GM12872 (cell line): ENCODE results near the gene LHFPL3.

Experiments
- CTCF ChIP-seq: IDR thresholded peaks from 3 replicates; pipeline ENCODE4 v1.5.1; 2011; ENCODE audit warnings: low read depth, mild to moderate bottlenecking, low read length, moderate library complexity; ENCODE audit not compliant: insufficient read depth

The LHFPL3 gene

GRCh38 chr7:104640506-104640905 lies 312.1 kb downstream of the LHFPL3 start:
- TF ChIP-seq CTCF = no peak

- TF ChIP-seq CTCF = no peak
Observed at GRCh38 chr7:104642560-104642959, 314.2 kb downstream of the LHFPL3 start.

- peak; percentile 72 for TF ChIP-seq CTCF
Observed at GRCh38 chr7:104643587-104644217, 315.3 kb downstream of the LHFPL3 start.

- no peak for TF ChIP-seq CTCF
Observed at GRCh38 chr7:104650991-104651640, 322.7 kb downstream of the LHFPL3 start.

- TF ChIP-seq CTCF = no peak
Observed at GRCh38 chr7:104652434-104652833, 324.0 kb downstream of the LHFPL3 start.

- TF ChIP-seq CTCF = no peak
Observed at GRCh38 chr7:104652865-104653264, 324.5 kb downstream of the LHFPL3 start.

GRCh38 chr7:104653825-104654401 lies 325.5 kb downstream of the LHFPL3 start:
- no peak for TF ChIP-seq CTCF
